Uterus (tissue), 4 donors: ENCODE results near the gene ENTREP1. TPM values are rescaled to one million over a fixed set of nuclear protein-coding genes. Genes with fewer than 3 reads are reported as not detected.

Source experiments
- DNase-seq, 2 donors: peaks; one replicate each; pipeline ENCODE4 v3.0.0-alpha.2; 2019 to 2020
- H3K27ac ChIP-seq, 2 donors: fragments of 200-600 bp; sonication (generic); 1 replicate in 1 of 2; 2 replicates in 1 of 2; pipeline ENCODE4 v1.5.1; 2016 to 2018
- H3K27me3 ChIP-seq, 2 donors: fragments of 200-600 bp; sonication (generic); one replicate each; pipeline ENCODE4 v1.5.1; 2018 to 2019; ENCODE audit warnings: control low read depth in 1 of 2
- H3K36me3 ChIP-seq, 2 donors: fragments of 200-600 bp; sonication (generic); one replicate each; pipeline ENCODE4 v1.5.1; 2019; ENCODE audit warnings: control low read depth in 1 of 2
- H3K4me1 ChIP-seq, 2 donors: fragments of 200-600 bp; sonication (generic); one replicate each; pipeline ENCODE4 v1.5.1; 2018 to 2019; ENCODE audit warnings: control low read depth in 1 of 2
- H3K4me3 ChIP-seq, 2 donors: fragments of 200-600 bp; sonication (generic); 1 replicate in 1 of 2; 2 replicates in 1 of 2; pipeline ENCODE4 v1.5.1; 2018 to 2019; ENCODE audit warnings: mild to moderate bottlenecking in 1 of 2
- H3K9me3 ChIP-seq, 2 donors: fragments of 200-600 bp; sonication (generic); one replicate each; pipeline ENCODE4 v1.5.1; 2019; ENCODE audit warnings: control low read depth in 1 of 2
- POLR2A ChIP-seq, 2 donors: fragments of 450-650 bp; IDR thresholded peaks; one replicate each; pipeline ENCODE4 v1.6.1; 2016; ENCODE audit warnings: antibody characterized with exemption in 2 of 2, mild to moderate bottlenecking in 1 of 2, moderate library complexity in 1 of 2
- intact Hi-C: fragments of 100-400 bp; cut with DNase I; formaldehyde crosslinking; loops from one replicate; pipeline ENCODE4 v1.15.1; 2023; ENCODE audit warnings: low total_unique reads
- total RNA-seq, 4 donors: library from RNA; depleted of rRNA in 3 of 4; stranded (reverse); fragments of >200 nt in 3 of 4; gene quantifications; one replicate each; pipeline versions ENCODE4 v1.1.0 to v1.2.4, GENCODE V29; 2014 to 2023
- TF ChIP-seq, protein P1 (sequence below), 4 experiments: fragments of 200-600 bp in 2 of 4; fragments of 450-650 bp in 2 of 4; sonication (generic) in 2 of 4; IDR thresholded peaks; one replicate each; pipeline ENCODE4 v1.5.1; 2016 to 2019; ENCODE audit warnings: antibody characterized with exemption in 4 of 4, mild to moderate bottlenecking in 2 of 4, moderate library complexity in 1 of 4
- donor health status: DM: yes; HTN: yes; CAD: no.

ENTREP1 gene
- total RNA-seq, 4 donors from 2014 or later: 0.59 to 12.6 (median 6.9) TPM

DNA sequence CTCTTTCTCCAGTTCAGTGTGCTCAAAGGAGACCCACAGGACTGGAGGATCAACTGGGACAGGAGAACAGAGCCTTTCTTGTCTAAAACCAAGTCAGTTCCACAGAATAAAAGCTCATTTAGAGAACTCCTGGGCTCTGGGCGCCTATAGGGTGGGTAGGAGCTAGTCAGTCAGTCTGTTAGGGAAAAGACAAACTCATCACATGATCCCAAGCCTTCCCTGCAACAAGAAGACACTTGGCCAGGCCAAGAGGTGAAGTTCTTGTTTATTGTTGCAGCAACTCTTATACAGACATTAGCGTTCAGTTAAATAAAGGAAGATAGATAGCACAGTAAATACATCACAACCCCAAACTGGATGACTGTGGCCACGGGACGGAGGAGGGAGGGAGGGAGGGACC lies 102.3 kb downstream of the ENTREP1 start:
- intact Hi-C loops: loop anchor here (10.0 kb wide), 1 partner anchor 118 kb away; no protein-coding TSS in a partner anchor
- H3K27ac ChIP-seq: no peak overlapping the region
- DNase-seq: no peak

DNA sequence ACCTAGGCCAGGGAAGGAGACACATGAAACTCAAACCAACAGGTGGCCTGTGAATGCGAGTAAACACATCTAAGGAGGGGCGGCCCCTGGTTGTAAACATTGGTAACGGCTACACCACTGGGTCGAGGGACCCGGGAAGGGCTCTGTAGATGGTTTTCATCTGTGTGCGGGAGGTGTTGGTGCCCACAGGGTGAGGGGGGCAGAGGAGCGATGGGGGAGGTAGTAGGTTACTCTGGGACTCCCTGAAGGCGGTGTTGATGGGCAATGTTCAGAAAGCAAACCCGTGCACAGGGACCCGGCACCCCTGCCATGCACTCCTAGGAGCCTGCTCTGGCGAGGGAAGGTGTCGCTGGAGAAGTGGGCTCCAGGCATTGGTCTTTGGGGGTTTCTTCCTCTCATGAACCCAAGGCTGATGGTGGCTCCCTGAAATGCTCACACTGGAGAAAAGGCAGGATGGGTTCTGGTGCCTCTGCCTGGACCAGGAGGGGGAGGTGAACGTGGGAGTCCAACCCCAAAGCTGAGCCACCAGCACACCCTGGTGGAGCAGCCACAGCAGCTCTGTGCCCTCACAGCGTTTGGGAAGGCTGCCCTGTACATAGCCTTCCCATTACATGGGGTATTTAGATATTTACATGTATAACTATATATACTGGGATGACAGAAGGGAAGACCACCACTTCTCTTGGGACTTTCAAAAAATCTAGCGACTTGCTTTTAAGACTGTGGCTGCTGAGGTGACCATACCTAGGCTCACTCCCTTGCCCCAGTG lies 103.2 kb downstream of the ENTREP1 start:
- H3K36me3 ChIP-seq: no peaks in the 10 kb centered on the region
- no peaks in the 10 kb centered on the region for H3K9me3 ChIP-seq
- H3K27ac ChIP-seq: no peak overlapping the region
- TF ChIP-seq, protein P1, sequence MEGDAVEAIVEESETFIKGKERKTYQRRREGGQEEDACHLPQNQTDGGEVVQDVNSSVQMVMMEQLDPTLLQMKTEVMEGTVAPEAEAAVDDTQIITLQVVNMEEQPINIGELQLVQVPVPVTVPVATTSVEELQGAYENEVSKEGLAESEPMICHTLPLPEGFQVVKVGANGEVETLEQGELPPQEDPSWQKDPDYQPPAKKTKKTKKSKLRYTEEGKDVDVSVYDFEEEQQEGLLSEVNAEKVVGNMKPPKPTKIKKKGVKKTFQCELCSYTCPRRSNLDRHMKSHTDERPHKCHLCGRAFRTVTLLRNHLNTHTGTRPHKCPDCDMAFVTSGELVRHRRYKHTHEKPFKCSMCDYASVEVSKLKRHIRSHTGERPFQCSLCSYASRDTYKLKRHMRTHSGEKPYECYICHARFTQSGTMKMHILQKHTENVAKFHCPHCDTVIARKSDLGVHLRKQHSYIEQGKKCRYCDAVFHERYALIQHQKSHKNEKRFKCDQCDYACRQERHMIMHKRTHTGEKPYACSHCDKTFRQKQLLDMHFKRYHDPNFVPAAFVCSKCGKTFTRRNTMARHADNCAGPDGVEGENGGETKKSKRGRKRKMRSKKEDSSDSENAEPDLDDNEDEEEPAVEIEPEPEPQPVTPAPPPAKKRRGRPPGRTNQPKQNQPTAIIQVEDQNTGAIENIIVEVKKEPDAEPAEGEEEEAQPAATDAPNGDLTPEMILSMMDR (IDR thresholded peaks at IDR 0.05): no peak
- no peak for TF ChIP-seq POLR2A (IDR thresholded peaks at IDR 0.05)
- no peaks in the 10 kb centered on the region for H3K27me3 ChIP-seq
- no peaks in the 10 kb centered on the region for H3K4me1 ChIP-seq
- H3K4me3 ChIP-seq: no peak overlapping the region
- intact Hi-C loops: loop anchor here (10.0 kb wide), 1 partner anchor 117 kb away; no protein-coding TSS in a partner anchor
- no peak for DNase-seq

More for the DNA sequence above, 102.3 kb downstream of the ENTREP1 start:
- TF ChIP-seq, protein P1 (IDR thresholded peaks at IDR 0.05): no peak
- no peak for TF ChIP-seq POLR2A (IDR thresholded peaks at IDR 0.05)
- no peak overlapping the region for H3K4me3 ChIP-seq
- H3K9me3 ChIP-seq: no peaks in the 10 kb centered on the region
- H3K36me3 ChIP-seq: no peaks in the 10 kb centered on the region
- no peaks in the 10 kb centered on the region for H3K4me1 ChIP-seq
- no peaks in the 10 kb centered on the region for H3K27me3 ChIP-seq

DNA sequence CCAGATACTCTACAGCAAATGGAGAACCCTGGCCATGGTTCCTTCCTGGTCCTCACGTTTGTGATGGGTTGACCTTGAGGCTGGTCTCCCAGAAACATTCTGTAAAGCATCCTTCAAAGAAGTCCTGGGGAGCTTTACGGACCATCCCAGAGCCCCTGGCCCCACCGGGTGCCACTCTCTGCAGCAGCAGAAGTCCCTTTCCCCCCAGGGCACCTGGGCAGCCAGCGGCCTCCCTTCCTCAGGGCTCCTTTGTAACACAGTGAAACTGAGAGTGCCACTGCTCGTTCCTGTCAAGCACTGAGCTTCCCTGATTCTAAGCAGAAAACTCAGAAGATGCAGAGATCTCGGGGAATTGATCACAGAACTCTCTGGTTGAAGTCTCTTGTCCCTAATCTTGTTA lies 104.3 kb downstream of the ENTREP1 start:
- no peak overlapping the region for H3K4me3 ChIP-seq
- no peaks in the 10 kb centered on the region for H3K9me3 ChIP-seq
- TF ChIP-seq, protein P1 (IDR thresholded peaks at IDR 0.05): no peak
- no peak for TF ChIP-seq POLR2A (IDR thresholded peaks at IDR 0.05)
- no peak for DNase-seq
- H3K27ac ChIP-seq: no peak overlapping the region
- no peaks in the 10 kb centered on the region for H3K27me3 ChIP-seq
- no peaks in the 10 kb centered on the region for H3K36me3 ChIP-seq
- intact Hi-C loops: loop anchor here (10.0 kb wide), 1 partner anchor 116 kb away; no protein-coding TSS in a partner anchor
- no peaks in the 10 kb centered on the region for H3K4me1 ChIP-seq

DNA sequence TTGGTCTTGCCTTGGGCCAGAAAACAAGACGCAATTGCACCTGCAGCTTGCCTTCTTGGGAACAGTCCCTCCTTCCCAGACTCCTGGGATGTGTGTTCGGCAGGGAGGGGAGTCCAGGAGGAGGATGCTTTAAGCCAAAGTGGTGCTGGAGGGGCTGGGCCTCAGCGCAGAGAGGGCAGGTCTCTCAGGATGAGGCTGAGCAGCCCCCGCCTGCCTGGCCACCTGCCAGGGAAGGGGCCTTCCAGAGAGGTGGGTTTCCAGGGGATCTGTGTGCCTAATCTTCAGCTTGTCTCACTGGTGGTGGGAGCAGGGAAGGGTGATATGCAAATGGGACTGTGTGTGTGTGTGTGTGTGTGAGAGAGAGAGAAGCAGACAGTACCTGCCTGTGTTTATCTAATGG lies 105.2 kb downstream of the ENTREP1 start:
- TF ChIP-seq, protein P1 (IDR thresholded peaks at IDR 0.05): no peak
- TF ChIP-seq POLR2A (IDR thresholded peaks at IDR 0.05): no peak
- intact Hi-C loops: no loop called here
- Histone ChIP-seq H3K27ac (no peak overlapping the region), H3K27me3 (no peaks in the 10 kb centered on the region), H3K4me1 (no peaks in the 10 kb centered on the region), H3K4me3 (no peak overlapping the region), H3K36me3 (no peaks in the 10 kb centered on the region), H3K9me3 (no peaks in the 10 kb centered on the region)
- no peak for DNase-seq

DNA sequence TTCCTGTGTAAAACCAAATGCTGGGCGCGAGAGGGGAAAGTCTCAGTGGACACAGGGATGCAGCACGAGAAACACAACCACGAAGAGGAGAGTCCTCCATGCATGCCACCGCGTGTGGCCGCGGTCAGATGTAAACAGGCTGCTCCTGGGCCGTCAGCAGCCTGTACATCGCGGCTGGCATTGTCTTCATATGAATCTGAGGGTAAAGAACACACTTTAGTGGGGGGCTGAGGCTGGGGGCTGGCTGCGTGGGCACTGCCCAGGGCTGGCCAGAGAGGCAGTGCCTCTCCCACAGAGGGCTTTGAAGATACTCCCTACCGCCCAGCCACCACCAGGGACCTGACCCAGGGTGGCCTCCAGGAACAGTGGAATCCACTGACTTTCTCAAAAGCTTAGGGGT lies 106.2 kb downstream of the ENTREP1 start:
- Histone ChIP-seq H3K4me1 (no peaks in the 10 kb centered on the region), H3K4me3 (no peak overlapping the region), H3K36me3 (no peaks in the 10 kb centered on the region), H3K9me3 (no peaks in the 10 kb centered on the region), H3K27ac (no peak overlapping the region), H3K27me3 (no peaks in the 10 kb centered on the region)
- DNase-seq: no peak
- TF ChIP-seq, protein P1 (IDR thresholded peaks at IDR 0.05): no peak
- TF ChIP-seq POLR2A (IDR thresholded peaks at IDR 0.05): no peak
- intact Hi-C loops: no loop called here
